Smooth muscle cell (in vitro differentiated cells): Measurements from ENCODE around the gene CRHR2. TPM values are rescaled to one million over a fixed set of nuclear protein-coding genes. Genes with fewer than 3 reads are reported as not detected.

ENCODE experiments used
- DNase-seq: peaks from one replicate; lab custom pipeline; 2025; ENCODE audit not compliant: unreplicated experiment; lab: John Stamatoyannopoulos, UW
- H2AFZ ChIP-seq: fragments of 200-600 bp; sonication (generic); 2 replicates; pipeline ENCODE4 v1.6.0; 2016; ENCODE audit warnings: antibody characterized with exemption, low read depth, mild to moderate bottlenecking
- H3F3A ChIP-seq: fragments of 200-600 bp; sonication (generic); 2 replicates; pipeline ENCODE4 v1.6.0; 2017; ENCODE audit warnings: antibody characterized with exemption, low read depth
- H3K27ac ChIP-seq: fragments of 200-600 bp; sonication (generic); 2 replicates; pipeline ENCODE4 v1.5.1; 2016; ENCODE audit warnings: low read depth, mild to moderate bottlenecking
- H3K27me3 ChIP-seq: fragments of 200-600 bp; sonication (generic); 2 replicates; pipeline ENCODE4 v1.6.1; 2016; ENCODE audit warnings: low read depth, mild to moderate bottlenecking
- H3K36me3 ChIP-seq: fragments of 200-600 bp; sonication (generic); 2 replicates; pipeline ENCODE4 v1.5.1; 2016; ENCODE audit warnings: low read depth
- H3K4me1 ChIP-seq: fragments of 200-600 bp; sonication (generic); 2 replicates; pipeline ENCODE4 v1.5.1; 2016; ENCODE audit warnings: low read depth
- H3K4me2 ChIP-seq: fragments of 200-600 bp; sonication (generic); 2 replicates; pipeline ENCODE4 v1.6.0; 2016; ENCODE audit warnings: mild to moderate bottlenecking
- H3K4me3 ChIP-seq: fragments of 200-600 bp; sonication (generic); 2 replicates; pipeline ENCODE4 v1.5.1; 2016; ENCODE audit warnings: mild to moderate bottlenecking
- H3K79me2 ChIP-seq: fragments of 200-600 bp; sonication (generic); 2 replicates; pipeline ENCODE4 v1.6.0; 2016; ENCODE audit warnings: low read depth, mild to moderate bottlenecking
- H3K9ac ChIP-seq: fragments of 200-600 bp; sonication (generic); 2 replicates; pipeline ENCODE4 v1.6.0; 2016; ENCODE audit warnings: low read depth
- H3K9me3 ChIP-seq: fragments of 200-600 bp; sonication (generic); replicated peaks from 2 replicates; pipeline ENCODE4 v1.5.1; 2016; ENCODE audit warnings: low read depth
- H4K20me1 ChIP-seq: fragments of 200-600 bp; sonication (generic); 2 replicates; pipeline ENCODE4 v1.6.0; 2016; ENCODE audit warnings: low read depth
- WGBS: methylation state at CpG from one replicate; pipeline ENCODE4 v1.1.7; 2016; ENCODE audit warnings: low lambda C conversion rate; 5-methylcytosine and 5-hydroxymethylcytosine counted together
- polyA plus RNA-seq: library from polyadenylated mRNA; unstranded; fragments of >200 nt; fragmentation: Nextera tagmentation; extraction: Ambion mirVana; gene quantifications from 2 replicates; pipeline ENCODE4 v1.2.1, GENCODE V29; 2016
- total RNA-seq: library from RNA; depleted of rRNA; stranded (reverse); fragments of >200 nt; gene quantifications from 2 replicates; pipeline ENCODE4 v1.2.3, GENCODE V29; 2014
- TF ChIP-seq, protein P1 (sequence below): fragments of 200-600 bp; sonication (generic); IDR thresholded peaks from 2 replicates; pipeline ENCODE4 v1.5.1; 2017; ENCODE audit warnings: borderline replicate concordance, mild to moderate bottlenecking, antibody characterized with exemption; ENCODE audit not compliant: insufficient read depth, poor library complexity, severe bottlenecking

Gene CRHR2
- total and polyA plus RNA-seq, 2 experiments from 2014 or later = 0.16 TPM; not detected in 1

DNA sequence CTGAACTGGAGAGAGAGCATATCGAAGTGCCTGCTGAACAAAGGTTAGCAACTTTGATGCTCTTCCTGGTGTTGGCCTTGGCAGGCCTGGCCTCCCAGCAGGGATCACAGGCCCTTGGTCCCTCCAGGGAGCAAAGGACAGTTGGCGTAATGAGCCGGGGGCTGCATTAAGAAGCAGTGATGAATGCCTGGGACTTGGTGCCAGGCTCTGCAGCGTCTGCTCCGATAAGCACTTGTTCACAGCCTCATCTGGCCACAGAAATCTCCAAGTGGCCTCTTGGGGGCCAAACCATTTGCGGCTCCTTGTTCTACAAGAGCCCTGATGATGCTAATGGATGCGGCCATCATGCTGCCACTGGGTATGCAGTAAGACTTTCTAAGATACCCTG, 31.8 kb downstream of the CRHR2 start:
- no peak overlapping the region for H3K4me2 ChIP-seq
- H3K36me3 ChIP-seq = no peaks in the 10 kb centered on the region
- H4K20me1 ChIP-seq = no peaks in the 10 kb centered on the region
- no peaks in the 10 kb centered on the region for H3K9me3 ChIP-seq
- H3K4me3 ChIP-seq = no peak overlapping the region
- no peak overlapping the region for H2AFZ ChIP-seq
- no peak overlapping the region for H3K27ac ChIP-seq
- no peaks in the 10 kb centered on the region for H3K4me1 ChIP-seq
- H3K79me2 ChIP-seq = no peaks in the 10 kb centered on the region
- DNase-seq = no peak
- no peaks in the 10 kb centered on the region for H3F3A ChIP-seq
- 94% methylated on average over 7 of the region's 7 CpGs for WGBS
- TF ChIP-seq, protein P1, sequence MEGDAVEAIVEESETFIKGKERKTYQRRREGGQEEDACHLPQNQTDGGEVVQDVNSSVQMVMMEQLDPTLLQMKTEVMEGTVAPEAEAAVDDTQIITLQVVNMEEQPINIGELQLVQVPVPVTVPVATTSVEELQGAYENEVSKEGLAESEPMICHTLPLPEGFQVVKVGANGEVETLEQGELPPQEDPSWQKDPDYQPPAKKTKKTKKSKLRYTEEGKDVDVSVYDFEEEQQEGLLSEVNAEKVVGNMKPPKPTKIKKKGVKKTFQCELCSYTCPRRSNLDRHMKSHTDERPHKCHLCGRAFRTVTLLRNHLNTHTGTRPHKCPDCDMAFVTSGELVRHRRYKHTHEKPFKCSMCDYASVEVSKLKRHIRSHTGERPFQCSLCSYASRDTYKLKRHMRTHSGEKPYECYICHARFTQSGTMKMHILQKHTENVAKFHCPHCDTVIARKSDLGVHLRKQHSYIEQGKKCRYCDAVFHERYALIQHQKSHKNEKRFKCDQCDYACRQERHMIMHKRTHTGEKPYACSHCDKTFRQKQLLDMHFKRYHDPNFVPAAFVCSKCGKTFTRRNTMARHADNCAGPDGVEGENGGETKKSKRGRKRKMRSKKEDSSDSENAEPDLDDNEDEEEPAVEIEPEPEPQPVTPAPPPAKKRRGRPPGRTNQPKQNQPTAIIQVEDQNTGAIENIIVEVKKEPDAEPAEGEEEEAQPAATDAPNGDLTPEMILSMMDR = no peak
- no peak overlapping the region for H3K9ac ChIP-seq
- H3K27me3 ChIP-seq = no peaks in the 10 kb centered on the region

DNA sequence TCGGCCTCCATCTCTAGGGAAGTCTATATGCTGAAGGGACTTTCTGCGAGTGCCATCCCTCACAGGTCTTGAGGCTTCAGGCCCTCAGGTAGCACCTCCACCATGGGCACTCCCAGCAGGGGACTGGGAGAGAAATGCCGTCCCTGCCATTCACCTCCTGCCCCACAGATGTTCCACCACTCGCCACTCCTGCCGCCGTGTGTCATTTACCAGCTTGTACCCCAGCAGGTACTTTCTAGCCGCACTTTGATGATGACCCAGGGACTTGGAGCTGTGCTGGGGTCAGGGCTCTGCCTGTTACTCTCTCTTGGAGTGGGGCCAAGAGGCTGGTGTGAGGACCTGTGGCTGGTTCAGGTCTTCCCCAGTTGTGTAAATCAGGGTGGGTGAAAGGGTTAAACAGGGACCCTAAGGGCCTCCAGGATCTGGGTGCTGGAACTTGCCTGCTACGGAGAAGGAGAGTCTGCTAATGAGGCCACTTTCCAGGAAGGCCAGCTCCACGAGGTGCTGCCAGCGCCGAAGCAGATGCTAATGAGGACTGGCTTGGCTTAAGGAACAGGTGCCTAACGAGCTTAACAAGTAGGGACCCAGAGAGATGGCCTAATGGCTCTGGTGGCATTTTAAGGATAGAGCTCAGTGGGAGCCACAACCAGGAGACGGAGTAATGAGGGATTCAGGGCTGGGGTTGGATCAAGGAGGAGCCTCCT, 32.4 kb downstream of the CRHR2 start:
- Histone ChIP-seq H3K27ac (no peak overlapping the region), H2AFZ (no peak overlapping the region), H3K79me2 (no peaks in the 10 kb centered on the region), H3K27me3 (no peaks in the 10 kb centered on the region), H3F3A (no peaks in the 10 kb centered on the region), H3K9me3 (no peaks in the 10 kb centered on the region), H3K4me2 (no peak overlapping the region), H3K4me3 (no peak overlapping the region), H3K36me3 (no peaks in the 10 kb centered on the region), H3K4me1 (no peaks in the 10 kb centered on the region), H4K20me1 (no peaks in the 10 kb centered on the region), H3K9ac (no peak overlapping the region)
- TF ChIP-seq, protein P1 = no peak
- no peak for DNase-seq
- 91% methylated on average over 13 of the region's 13 CpGs for WGBS

DNA sequence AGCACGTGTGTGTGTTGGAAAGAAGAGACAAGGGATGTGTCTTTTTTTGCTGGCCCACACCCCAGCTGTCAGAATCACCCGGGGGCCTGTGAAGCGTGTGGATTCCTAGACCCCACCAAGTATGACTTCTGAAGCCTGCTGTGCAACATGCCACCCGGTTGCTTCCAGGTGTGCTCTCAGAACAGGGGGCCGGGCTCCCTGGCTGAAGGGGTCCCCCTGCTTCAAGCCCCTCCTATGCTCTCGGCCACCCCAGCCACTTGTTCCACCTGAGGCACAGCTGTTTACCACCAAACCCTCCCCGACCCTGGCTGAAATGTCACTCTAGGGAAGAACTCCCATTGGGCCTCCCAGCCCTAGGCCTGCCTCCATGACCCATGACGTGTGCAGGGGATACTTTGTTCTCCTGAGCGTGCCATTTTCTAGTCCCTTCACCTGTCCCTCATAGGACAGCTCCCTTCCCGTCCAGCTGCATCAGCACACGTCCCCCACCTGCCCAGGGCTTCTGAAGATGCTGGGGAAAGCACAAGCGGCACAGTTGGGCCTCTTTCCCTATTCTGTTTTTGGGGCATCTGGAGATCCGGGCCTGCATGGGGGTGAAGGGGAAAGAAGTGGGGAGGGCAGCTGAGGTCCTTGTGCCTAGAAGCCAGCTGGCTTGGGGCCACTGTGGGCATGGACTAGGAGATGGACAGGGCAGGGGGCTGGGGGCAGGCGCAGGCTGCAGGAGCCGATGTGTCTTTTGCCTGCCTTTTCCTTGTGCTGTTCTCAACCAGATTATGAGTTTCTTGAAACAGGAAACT, 33.3 kb downstream of the CRHR2 start:
- H3K36me3 ChIP-seq = no peaks in the 10 kb centered on the region
- H2AFZ ChIP-seq = no peak overlapping the region
- H3K9ac ChIP-seq = no peak overlapping the region
- 93% methylated on average over 15 of the region's 15 CpGs for WGBS
- H3K4me3 ChIP-seq = no peak overlapping the region
- H3F3A ChIP-seq = no peaks in the 10 kb centered on the region
- H3K4me1 ChIP-seq = no peaks in the 10 kb centered on the region
- H3K9me3 ChIP-seq = no peaks in the 10 kb centered on the region
- H3K4me2 ChIP-seq = no peak overlapping the region
- no peak overlapping the region for H3K27ac ChIP-seq
- H3K27me3 ChIP-seq = no peaks in the 10 kb centered on the region
- no peak for DNase-seq
- H4K20me1 ChIP-seq = peaks cover 6% of the 10 kb centered on the region
- TF ChIP-seq, protein P1 = no peak
- H3K79me2 ChIP-seq = no peaks in the 10 kb centered on the region
